Mucosa of rectum (tissue), 2 donors: ENCODE results near the gene NEK6.

Experiments used
- H3K27ac ChIP-seq, 2 donors: one replicate each; pipeline ENCODE4 v1.7.0; 2013; ENCODE audit warnings: inconsistent platforms in 2 of 2, low read depth in 2 of 2, low read length in 2 of 2
- H3K27me3 ChIP-seq, 2 donors: one replicate each; pipeline ENCODE4 v1.7.0; 2013; ENCODE audit warnings: low read length in 2 of 2; ENCODE audit not compliant: control insufficient read depth in 2 of 2, insufficient read depth in 2 of 2
- H3K36me3 ChIP-seq, 2 donors: one replicate each; pipeline ENCODE4 v1.7.0; 2013; ENCODE audit warnings: low read length in 2 of 2; ENCODE audit not compliant: control insufficient read depth in 2 of 2, insufficient read depth in 2 of 2
- H3K4me1 ChIP-seq, 2 donors: one replicate each; pipeline ENCODE4 v1.7.0; 2013; ENCODE audit warnings: low read length in 2 of 2, mild to moderate bottlenecking in 1 of 2; ENCODE audit not compliant: control insufficient read depth in 2 of 2, insufficient read depth in 2 of 2
- H3K4me3 ChIP-seq, 2 donors: one replicate each; pipeline ENCODE4 v1.7.0; 2013; ENCODE audit warnings: low read length in 2 of 2
- H3K9ac ChIP-seq, 2 donors: one replicate each; pipeline ENCODE4 v1.7.0; 2013; ENCODE audit warnings: low read length in 2 of 2, low read depth in 1 of 2, mild to moderate bottlenecking in 1 of 2
- H3K9me3 ChIP-seq, 2 donors: one replicate each; pipeline ENCODE4 v1.7.0; 2013; ENCODE audit warnings: low read length in 2 of 2; ENCODE audit not compliant: control insufficient read depth in 2 of 2
- donor health status: healthy.
- donor health status: Normal muscosa, but diverticular disease.

The NEK6 gene

GRCh38 chr9:124345751-124346281 is 88.1 kb downstream of the NEK6 start:
- Histone ChIP-seq H3K36me3 (peaks cover 38 to 52% of the 10 kb centered on the region in 2 donors), H3K4me3 (no peak overlapping the region), H3K27ac (no peak overlapping the region)

GRCh38 chr9:124346347-124347163 is 88.8 kb downstream of the NEK6 start:
- Histone ChIP-seq H3K4me1 (peaks cover 0 to 3% of the 10 kb centered on the region in 2 donors), H3K36me3 (peaks cover 46 to 59% of the 10 kb centered on the region in 2 donors), H3K4me3 (no peak overlapping the region), H3K27me3 (no peaks in the 10 kb centered on the region), H3K9ac (no peak overlapping the region), H3K27ac (no peak overlapping the region), H3K9me3 (no peaks in the 10 kb centered on the region)

More at GRCh38 chr9:124345751-124346281, 88.1 kb downstream of the NEK6 start:
- Histone ChIP-seq H3K9ac (no peak overlapping the region), H3K27me3 (no peaks in the 10 kb centered on the region), H3K4me1 (peaks cover 0 to 3% of the 10 kb centered on the region in 2 donors), H3K9me3 (no peaks in the 10 kb centered on the region)

GRCh38 chr9:124347206-124347967 is 89.6 kb downstream of the NEK6 start:
- H3K36me3 ChIP-seq: peaks cover 53 to 59% of the 10 kb centered on the region in 2 donors

GRCh38 chr9:124347968-124348358 is 90.2 kb downstream of the NEK6 start:
- peaks cover 59 to 65% of the 10 kb centered on the region in 2 donors for H3K36me3 ChIP-seq

More at GRCh38 chr9:124347206-124347967, 89.6 kb downstream of the NEK6 start:
- Histone ChIP-seq H3K4me1 (peaks cover 0 to 3% of the 10 kb centered on the region in 2 donors), H3K4me3 (no peak overlapping the region), H3K9ac (no peak overlapping the region), H3K27ac (no peak overlapping the region), H3K27me3 (no peaks in the 10 kb centered on the region), H3K9me3 (no peaks in the 10 kb centered on the region)

DNA sequence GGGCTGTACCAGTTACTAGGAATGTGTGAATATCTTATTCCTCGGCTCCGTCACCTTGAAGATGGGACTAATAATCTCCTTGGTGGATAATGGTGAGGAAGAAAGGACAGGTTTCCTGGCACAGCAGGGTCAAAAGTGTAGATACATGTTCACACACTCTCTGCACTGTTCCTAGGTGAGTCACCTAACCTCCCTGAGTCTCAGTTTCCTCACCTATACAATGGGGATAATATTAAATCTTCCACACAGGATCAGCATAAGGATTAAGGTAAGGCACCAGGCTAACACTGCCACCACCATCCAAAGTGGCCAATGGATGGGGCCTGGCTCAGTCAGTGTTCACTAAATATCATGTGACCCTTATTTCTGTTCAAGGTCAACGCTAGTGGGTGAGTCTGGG is 90.6 kb downstream of the NEK6 start:
- H3K27ac ChIP-seq: no peak overlapping the region
- H3K4me3 ChIP-seq: no peak overlapping the region
- H3K4me1 ChIP-seq: peaks cover 0 to under 1% of the 10 kb centered on the region in 2 donors
- H3K36me3 ChIP-seq: peaks cover 63 to 69% of the 10 kb centered on the region in 2 donors
- no peak overlapping the region for H3K9ac ChIP-seq
- no peaks in the 10 kb centered on the region for H3K9me3 ChIP-seq
- H3K27me3 ChIP-seq: no peaks in the 10 kb centered on the region

More at GRCh38 chr9:124347968-124348358, 90.2 kb downstream of the NEK6 start:
- peaks cover 0 to 3% of the 10 kb centered on the region in 2 donors for H3K4me1 ChIP-seq
- H3K9me3 ChIP-seq: no peaks in the 10 kb centered on the region
- H3K9ac ChIP-seq: no peak overlapping the region
- H3K4me3 ChIP-seq: no peak overlapping the region
- no peak overlapping the region for H3K27ac ChIP-seq
- no peaks in the 10 kb centered on the region for H3K27me3 ChIP-seq

DNA sequence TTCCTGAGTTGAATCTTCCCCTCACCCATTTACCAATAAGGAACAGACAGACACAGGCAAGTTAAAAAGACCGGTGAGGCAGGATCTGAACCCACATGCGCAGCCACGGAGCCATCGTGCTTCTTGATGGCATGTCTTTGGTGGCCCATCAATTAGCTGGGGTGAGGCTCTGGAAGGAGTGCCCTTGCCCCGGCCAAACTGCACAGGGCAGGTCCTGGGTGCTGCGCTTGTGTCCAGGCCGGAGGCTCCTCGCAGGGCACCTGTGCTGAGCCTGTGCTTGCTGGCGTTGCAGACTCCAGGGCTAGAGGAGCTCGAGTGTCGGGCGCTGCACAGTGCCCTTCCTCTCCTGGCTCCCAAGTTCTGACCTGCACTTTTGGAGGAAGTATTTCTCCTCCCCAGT is 91.1 kb downstream of the NEK6 start:
- Histone ChIP-seq H3K9ac (no peak overlapping the region), H3K4me3 (no peak overlapping the region), H3K36me3 (peaks cover 65 to 71% of the 10 kb centered on the region in 2 donors), H3K9me3 (no peaks in the 10 kb centered on the region), H3K27ac (no peak overlapping the region), H3K4me1 (no peaks in the 10 kb centered on the region), H3K27me3 (no peaks in the 10 kb centered on the region)

- Histone ChIP-seq H3K4me3 (no peak overlapping the region), H3K36me3 (peaks cover 64 to 72% of the 10 kb centered on the region in 2 donors), H3K4me1 (no peaks in the 10 kb centered on the region), H3K27me3 (no peaks in the 10 kb centered on the region), H3K9me3 (no peaks in the 10 kb centered on the region), H3K9ac (no peak overlapping the region), H3K27ac (no peak overlapping the region)
These were observed 91.5 kb downstream of the NEK6 start for GRCh38 chr9:124349267-124349666.

DNA sequence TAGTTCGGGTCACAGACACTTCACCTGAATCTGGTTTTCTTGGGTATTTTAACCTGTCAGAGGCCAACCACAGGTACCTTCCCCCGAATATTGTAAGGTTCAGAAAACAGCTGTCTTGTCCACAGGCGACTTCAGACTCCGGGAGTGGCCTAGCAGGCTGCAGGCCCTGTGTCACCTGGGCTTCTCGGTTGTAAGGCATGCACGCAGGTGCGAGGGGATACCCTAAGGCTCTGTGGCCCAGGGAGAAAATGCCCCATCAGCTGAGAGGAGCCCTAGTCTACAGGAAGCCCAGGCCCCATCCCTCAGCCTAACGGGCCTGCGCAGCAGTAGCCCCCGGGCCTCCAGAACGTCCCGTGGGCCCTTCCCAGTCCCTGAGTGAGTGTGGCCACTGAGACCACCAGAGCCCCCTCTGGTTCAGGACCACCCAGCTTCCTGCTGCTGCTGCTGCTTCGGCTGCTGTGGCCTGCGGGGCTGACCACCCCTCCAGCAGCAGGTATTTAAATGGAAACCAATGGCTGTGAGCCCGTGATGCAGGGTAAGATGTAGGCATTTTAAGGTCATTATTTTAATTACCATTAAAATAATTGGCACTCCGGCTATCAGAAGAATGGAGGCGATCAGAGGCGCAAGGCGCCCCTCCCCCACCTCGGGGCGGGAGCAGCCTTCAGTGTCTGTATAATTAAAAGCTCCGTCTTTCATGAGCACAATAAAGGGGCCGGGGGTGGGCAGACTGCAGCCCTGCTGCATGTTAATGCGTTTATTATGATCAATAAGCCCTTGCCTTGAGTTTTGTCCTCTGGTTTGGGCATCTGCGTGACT is 92.1 kb downstream of the NEK6 start:
- Histone ChIP-seq H3K27me3 (no peaks in the 10 kb centered on the region), H3K27ac (no peak overlapping the region), H3K4me3 (no peak overlapping the region), H3K9me3 (no peaks in the 10 kb centered on the region), H3K4me1 (no peaks in the 10 kb centered on the region), H3K9ac (no peak overlapping the region), H3K36me3 (peaks cover 68 to 71% of the 10 kb centered on the region in 2 donors)

GRCh38 chr9:124350494-124351263 is 92.9 kb downstream of the NEK6 start:
- no peaks in the 10 kb centered on the region for H3K9me3 ChIP-seq
- no peak overlapping the region for H3K9ac ChIP-seq
- H3K27ac ChIP-seq: no peak overlapping the region
- no peaks in the 10 kb centered on the region for H3K4me1 ChIP-seq
- peaks cover 71 to 73% of the 10 kb centered on the region in 2 donors for H3K36me3 ChIP-seq
- H3K27me3 ChIP-seq: no peaks in the 10 kb centered on the region
- H3K4me3 ChIP-seq: no peak overlapping the region
